Upper lobe of right lung (tissue), 1 donor: ENCODE data around the gene TROAP. TPM values are rescaled to one million over a fixed set of nuclear protein-coding genes. Genes with fewer than 3 reads are reported as not detected.

Experiments used
- ATAC-seq: fragments of 200-7000 bp; cut with Tn5 transposase; one replicate; pipeline ENCODE4 v1.9.1; 2020; ENCODE audit warnings: mild to moderate bottlenecking, moderate library complexity
- DNase-seq: peaks from one replicate; pipeline ENCODE4 v3.0.0-alpha.2; 2020
- H3K27ac ChIP-seq: fragments of 200-600 bp; one replicate; pipeline ENCODE4 v1.8.0; 2022
- H3K27me3 ChIP-seq: fragments of 200-600 bp; one replicate; pipeline ENCODE4 v1.8.0; 2022; ENCODE audit warnings: mild to moderate bottlenecking
- H3K36me3 ChIP-seq: fragments of 200-600 bp; one replicate; pipeline ENCODE4 v1.8.0; 2022
- H3K4me1 ChIP-seq: fragments of 200-600 bp; one replicate; pipeline ENCODE4 v1.8.0; 2022
- H3K4me3 ChIP-seq: fragments of 200-600 bp; one replicate; pipeline ENCODE4 v1.8.0; 2022; ENCODE audit warnings: mild to moderate bottlenecking
- H3K9me3 ChIP-seq: fragments of 200-600 bp; one replicate; pipeline ENCODE4 v1.8.0; 2022
- intact Hi-C: fragments of 100-400 bp; cut with DNase I; formaldehyde crosslinking; loops from one replicate; pipeline ENCODE4 v1.11.0; 2022
- total RNA-seq: library from RNA; stranded (reverse); fragmentation: NEBNext Ultra II Directional; extraction: Animal tissue kit (Norgen Biotek cat#: 25700); gene quantifications from one replicate; pipeline ENCODE4 v1.2.1, GENCODE V29; 2021
- TF ChIP-seq, protein P1 (sequence below): fragments of 200-600 bp; IDR thresholded peaks from one replicate; pipeline ENCODE4 v1.8.0; 2022; ENCODE audit warnings: antibody characterized with exemption
- donor health status: DM: no; HTN: yes; CAD: no; lungs with severe emphysema.

The TROAP gene
- total RNA-seq, 1 donor from 2014 or later, result 0.96 TPM

DNA sequence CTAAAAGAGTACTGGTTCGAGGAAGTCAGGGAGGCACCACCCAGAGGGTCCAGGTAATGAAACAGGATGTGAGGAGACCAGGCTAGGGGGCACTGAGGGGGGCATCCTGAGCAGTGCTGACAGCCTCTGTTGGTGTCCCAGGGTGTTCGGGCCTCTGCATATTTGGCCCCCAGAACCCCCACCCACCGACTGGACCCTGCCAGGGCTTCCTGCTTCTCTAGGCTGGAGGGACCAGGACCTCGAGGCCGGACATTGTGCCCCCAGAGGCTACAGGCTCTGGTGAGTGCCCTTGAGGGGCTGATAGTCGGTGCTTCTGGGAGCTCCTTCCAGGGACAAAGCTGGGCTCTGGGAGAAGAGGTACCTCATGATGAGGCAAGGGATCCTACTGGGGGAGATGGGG, 2.6 kb downstream of the TROAP start:
- TF ChIP-seq, protein P1, sequence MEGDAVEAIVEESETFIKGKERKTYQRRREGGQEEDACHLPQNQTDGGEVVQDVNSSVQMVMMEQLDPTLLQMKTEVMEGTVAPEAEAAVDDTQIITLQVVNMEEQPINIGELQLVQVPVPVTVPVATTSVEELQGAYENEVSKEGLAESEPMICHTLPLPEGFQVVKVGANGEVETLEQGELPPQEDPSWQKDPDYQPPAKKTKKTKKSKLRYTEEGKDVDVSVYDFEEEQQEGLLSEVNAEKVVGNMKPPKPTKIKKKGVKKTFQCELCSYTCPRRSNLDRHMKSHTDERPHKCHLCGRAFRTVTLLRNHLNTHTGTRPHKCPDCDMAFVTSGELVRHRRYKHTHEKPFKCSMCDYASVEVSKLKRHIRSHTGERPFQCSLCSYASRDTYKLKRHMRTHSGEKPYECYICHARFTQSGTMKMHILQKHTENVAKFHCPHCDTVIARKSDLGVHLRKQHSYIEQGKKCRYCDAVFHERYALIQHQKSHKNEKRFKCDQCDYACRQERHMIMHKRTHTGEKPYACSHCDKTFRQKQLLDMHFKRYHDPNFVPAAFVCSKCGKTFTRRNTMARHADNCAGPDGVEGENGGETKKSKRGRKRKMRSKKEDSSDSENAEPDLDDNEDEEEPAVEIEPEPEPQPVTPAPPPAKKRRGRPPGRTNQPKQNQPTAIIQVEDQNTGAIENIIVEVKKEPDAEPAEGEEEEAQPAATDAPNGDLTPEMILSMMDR, result no peak
- intact Hi-C loops, result no loop called here
- ATAC-seq (no peak), DNase-seq (peak; percentile 42)
- no peak overlapping the region for H3K4me3 ChIP-seq
- H3K36me3 ChIP-seq, result no peaks in the 10 kb centered on the region
- no peaks in the 10 kb centered on the region for H3K27me3 ChIP-seq
- peaks cover 11% of the 10 kb centered on the region for H3K4me1 ChIP-seq
- H3K27ac ChIP-seq, result no peak overlapping the region
- no peaks in the 10 kb centered on the region for H3K9me3 ChIP-seq

DNA sequence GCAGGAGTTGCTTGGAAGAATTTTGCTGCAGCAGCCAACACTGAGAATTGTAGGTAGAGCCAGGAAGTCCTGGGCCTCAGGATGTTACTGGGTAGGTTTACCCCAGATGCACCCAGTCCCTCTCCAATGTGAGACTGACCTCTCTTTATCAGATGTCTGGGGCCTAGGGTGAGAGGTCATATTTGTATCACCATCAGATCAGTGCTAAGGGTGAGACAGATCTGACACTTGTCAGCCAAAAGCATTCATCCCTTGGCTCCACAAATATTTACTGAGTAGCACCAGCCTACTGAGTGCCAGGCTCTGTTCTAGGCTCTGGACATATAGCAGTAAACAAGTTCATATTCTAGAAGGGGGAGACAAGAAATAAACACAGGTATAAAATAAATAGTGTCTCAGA, 4.3 kb downstream of the TROAP start:
- H3K4me3 ChIP-seq, result no peak overlapping the region
- peak; percentile 5 for DNase-seq
- peaks cover 6% of the 10 kb centered on the region for H3K4me1 ChIP-seq
- H3K9me3 ChIP-seq, result no peaks in the 10 kb centered on the region
- TF ChIP-seq, protein P1, result no peak
- H3K36me3 ChIP-seq, result no peaks in the 10 kb centered on the region
- H3K27me3 ChIP-seq, result no peaks in the 10 kb centered on the region
- intact Hi-C loops, result no loop called here
- no peak overlapping the region for H3K27ac ChIP-seq
- no peak for ATAC-seq

DNA sequence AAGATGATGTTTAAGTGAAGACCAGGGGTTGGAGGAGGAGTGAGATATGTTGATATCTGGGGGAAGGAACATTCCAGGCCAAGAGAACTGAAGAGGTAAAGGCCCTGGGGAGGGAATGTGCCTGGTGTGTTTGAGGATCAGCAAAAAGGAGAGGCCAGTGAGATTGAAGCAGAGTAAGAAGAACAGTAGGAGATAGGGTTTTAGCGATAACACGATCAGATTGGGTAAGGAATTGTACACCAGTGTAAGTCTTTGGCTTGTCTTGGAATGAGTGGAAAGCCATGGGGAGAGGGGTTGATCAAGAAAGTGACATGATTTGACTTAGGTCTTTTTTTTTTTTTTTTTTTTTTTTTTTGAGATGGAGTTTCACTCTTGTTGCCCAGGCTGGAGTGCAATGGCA, 4.8 kb downstream of the TROAP start:
- intact Hi-C loops, result no loop called here
- DNase-seq (no peak), ATAC-seq (no peak)
- TF ChIP-seq, protein P1, result no peak
- Histone ChIP-seq H3K4me3 (no peak overlapping the region), H3K27me3 (peaks cover 4% of the 10 kb centered on the region), H3K36me3 (no peaks in the 10 kb centered on the region), H3K27ac (no peak overlapping the region), H3K4me1 (peaks cover 5% of the 10 kb centered on the region), H3K9me3 (no peaks in the 10 kb centered on the region)

DNA sequence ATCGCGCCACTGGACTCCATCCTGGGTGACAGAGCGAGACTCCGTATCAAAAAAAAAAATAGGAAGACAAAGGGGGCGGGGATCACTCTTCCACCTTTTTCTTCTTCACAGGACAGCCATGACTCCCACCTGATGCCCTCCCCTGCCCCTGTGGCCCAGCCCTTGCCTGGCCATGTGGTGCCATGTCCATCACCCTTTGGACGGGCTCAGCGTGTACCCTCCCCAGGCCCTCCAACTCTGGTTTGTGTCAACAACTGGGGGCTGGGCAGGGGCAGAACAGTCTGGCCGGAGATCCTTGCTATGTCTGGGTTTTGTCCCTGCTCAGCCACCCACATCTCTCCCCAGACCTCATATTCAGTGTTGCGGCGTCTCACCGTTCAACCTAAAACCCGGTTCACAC, 5.8 kb downstream of the TROAP start:
- Histone ChIP-seq H3K36me3 (no peaks in the 10 kb centered on the region), H3K4me1 (peaks cover 4% of the 10 kb centered on the region), H3K27ac (no peak overlapping the region), H3K4me3 (no peak overlapping the region), H3K9me3 (no peaks in the 10 kb centered on the region), H3K27me3 (peaks cover 13% of the 10 kb centered on the region)
- peak; percentile 39 for DNase-seq
- TF ChIP-seq, protein P1, result no peak
- no peak for ATAC-seq
- intact Hi-C loops, result no loop called here

DNA sequence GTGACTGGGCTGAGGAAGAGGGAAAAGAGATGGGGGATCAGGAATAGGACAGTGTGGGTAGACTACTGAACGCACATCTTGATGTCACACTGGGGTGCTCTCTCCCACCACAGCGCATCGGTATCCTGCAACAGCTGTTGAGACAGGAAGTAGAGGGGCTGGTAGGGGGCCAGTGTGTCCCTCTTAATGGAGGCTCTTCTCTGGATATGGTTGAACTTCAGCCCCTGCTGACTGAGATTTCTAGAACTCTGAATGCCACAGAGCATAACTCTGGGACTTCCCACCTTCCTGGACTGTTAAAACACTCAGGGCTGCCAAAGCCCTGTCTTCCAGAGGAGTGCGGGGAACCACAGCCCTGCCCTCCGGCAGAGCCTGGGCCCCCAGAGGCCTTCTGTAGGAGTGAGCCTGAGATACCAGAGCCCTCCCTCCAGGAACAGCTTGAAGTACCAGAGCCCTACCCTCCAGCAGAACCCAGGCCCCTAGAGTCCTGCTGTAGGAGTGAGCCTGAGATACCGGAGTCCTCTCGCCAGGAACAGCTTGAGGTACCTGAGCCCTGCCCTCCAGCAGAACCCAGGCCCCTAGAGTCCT, 7.1 kb downstream of the TROAP start:
- no peak for DNase-seq
- H3K27ac ChIP-seq, result no peak overlapping the region
- no peaks in the 10 kb centered on the region for H3K9me3 ChIP-seq
- intact Hi-C loops, result no loop called here
- H3K27me3 ChIP-seq, result peaks cover 26% of the 10 kb centered on the region
- H3K4me3 ChIP-seq, result no peak overlapping the region
- TF ChIP-seq, protein P1, result no peak
- no peaks in the 10 kb centered on the region for H3K36me3 ChIP-seq
- ATAC-seq, result no peak
- peaks cover 4% of the 10 kb centered on the region for H3K4me1 ChIP-seq
